ENCODE results near the gene GATA3. TPM values are rescaled to one million over a fixed set of nuclear protein-coding genes. Genes with fewer than 3 reads are reported as not detected.
A peak's percentile ranks its signal among the peaks of the same experiment; 100 is the strongest.

The GATA3 gene
- polyA plus RNA-seq, 1 donor: 0.84 TPM

- no peak for DNase-seq
- no CpG with 5 or more reads among the region's 29 CpGs for WGBS (ENCODE audit: insufficient coverage, low lambda C conversion rate)
- H3K9me3 ChIP-seq (ENCODE audit: control insufficient read depth, low read depth, low read length): peaks cover 18% of the 10 kb centered on the region
- no peak overlapping the region for H3K4me3 ChIP-seq (ENCODE audit: low read length)
- H3K27ac ChIP-seq (ENCODE audit: low read length): no peak overlapping the region
- H3K4me1 ChIP-seq (ENCODE audit: control insufficient read depth, insufficient read depth, low read length): peaks cover 41% of the 10 kb centered on the region
- H3K27me3 ChIP-seq (ENCODE audit: control insufficient read depth, insufficient read depth, low read length): peaks cover 99% of the 10 kb centered on the region
- H3K36me3 ChIP-seq (ENCODE audit: control insufficient read depth, insufficient read depth, low read length): no peaks in the 10 kb centered on the region
Measured at GRCh38 chr10:8051851-8052257, 2.6 kb upstream of the GATA3 start.

- peaks cover 41% of the 10 kb centered on the region for H3K4me1 ChIP-seq (ENCODE audit: control insufficient read depth, insufficient read depth, low read length)
- no peaks in the 10 kb centered on the region for H3K36me3 ChIP-seq (ENCODE audit: control insufficient read depth, insufficient read depth, low read length)
- H3K27ac ChIP-seq (ENCODE audit: low read length): no peak overlapping the region
- peaks cover 18% of the 10 kb centered on the region for H3K9me3 ChIP-seq (ENCODE audit: control insufficient read depth, low read depth, low read length)
- DNase-seq: no peak
- peaks cover 99% of the 10 kb centered on the region for H3K27me3 ChIP-seq (ENCODE audit: control insufficient read depth, insufficient read depth, low read length)
- 0% methylated on average over 4 of the region's 32 CpGs for WGBS (ENCODE audit: insufficient coverage, low lambda C conversion rate)
- no peak overlapping the region for H3K4me3 ChIP-seq (ENCODE audit: low read length)
Measured at GRCh38 chr10:8052341-8052955, 2.0 kb upstream of the GATA3 start.

- Histone ChIP-seq H3K27me3 (ENCODE audit: control insufficient read depth, insufficient read depth, low read length) (peaks cover 99% of the 10 kb centered on the region), H3K9me3 (ENCODE audit: control insufficient read depth, low read depth, low read length) (peaks cover 18% of the 10 kb centered on the region), H3K36me3 (ENCODE audit: control insufficient read depth, insufficient read depth, low read length) (no peaks in the 10 kb centered on the region), H3K27ac (ENCODE audit: low read length) (no peak overlapping the region), H3K4me3 (ENCODE audit: low read length) (no peak overlapping the region), H3K4me1 (ENCODE audit: control insufficient read depth, insufficient read depth, low read length) (peaks cover 41% of the 10 kb centered on the region)
- 40% methylated on average over 1 of the region's 17 CpGs for WGBS (ENCODE audit: insufficient coverage, low lambda C conversion rate)
- DNase-seq: no peak
Measured at GRCh38 chr10:8052956-8053445, 1.5 kb upstream of the GATA3 start.

- Histone ChIP-seq H3K27ac (ENCODE audit: low read length) (no peak overlapping the region), H3K27me3 (ENCODE audit: control insufficient read depth, insufficient read depth, low read length) (peaks cover 99% of the 10 kb centered on the region), H3K9me3 (ENCODE audit: control insufficient read depth, low read depth, low read length) (peaks cover 23% of the 10 kb centered on the region), H3K4me3 (ENCODE audit: low read length) (peak overlapping the region; percentile 19), H3K4me1 (ENCODE audit: control insufficient read depth, insufficient read depth, low read length) (peaks cover 41% of the 10 kb centered on the region), H3K36me3 (ENCODE audit: control insufficient read depth, insufficient read depth, low read length) (no peaks in the 10 kb centered on the region)
- peak; percentile 68 to 75 for DNase-seq
- 0% methylated on average over 1 of the region's 60 CpGs for WGBS (ENCODE audit: insufficient coverage, low lambda C conversion rate)
Measured at GRCh38 chr10:8053446-8054243, 843 bp upstream of the GATA3 start.

GRCh38 chr10:8054244-8054493 lies 319 bp upstream of the GATA3 start:
- no CpG with 5 or more reads among the region's 25 CpGs for WGBS (ENCODE audit: insufficient coverage, low lambda C conversion rate)
- peaks cover 99% of the 10 kb centered on the region for H3K27me3 ChIP-seq (ENCODE audit: control insufficient read depth, insufficient read depth, low read length)
- DNase-seq: no peak
- H3K36me3 ChIP-seq (ENCODE audit: control insufficient read depth, insufficient read depth, low read length): no peaks in the 10 kb centered on the region
- peaks cover 40% of the 10 kb centered on the region for H3K4me1 ChIP-seq (ENCODE audit: control insufficient read depth, insufficient read depth, low read length)
- H3K9me3 ChIP-seq (ENCODE audit: control insufficient read depth, low read depth, low read length): peaks cover 21% of the 10 kb centered on the region
- H3K27ac ChIP-seq (ENCODE audit: low read length): no peak overlapping the region
- H3K4me3 ChIP-seq (ENCODE audit: low read length): no peak overlapping the region

GRCh38 chr10:8055420-8056349 lies 1.2 kb downstream of the GATA3 start:
- Histone ChIP-seq H3K36me3 (ENCODE audit: control insufficient read depth, insufficient read depth, low read length) (no peaks in the 10 kb centered on the region), H3K9me3 (ENCODE audit: control insufficient read depth, low read depth, low read length) (peaks cover 18% of the 10 kb centered on the region), H3K27me3 (ENCODE audit: control insufficient read depth, insufficient read depth, low read length) (peaks cover 99% of the 10 kb centered on the region), H3K4me3 (ENCODE audit: low read length) (no peak overlapping the region), H3K4me1 (ENCODE audit: control insufficient read depth, insufficient read depth, low read length) (peaks cover 31% of the 10 kb centered on the region), H3K27ac (ENCODE audit: low read length) (no peak overlapping the region)
- 0% methylated on average over 1 of the region's 85 CpGs for WGBS (ENCODE audit: insufficient coverage, low lambda C conversion rate)
- no peak for DNase-seq

GRCh38 chr10:8056378-8056777 lies 1.9 kb downstream of the GATA3 start:
- no peaks in the 10 kb centered on the region for H3K36me3 ChIP-seq (ENCODE audit: control insufficient read depth, insufficient read depth, low read length)
- H3K27me3 ChIP-seq (ENCODE audit: control insufficient read depth, insufficient read depth, low read length): peaks cover 99% of the 10 kb centered on the region
- no peak overlapping the region for H3K27ac ChIP-seq (ENCODE audit: low read length)
- peaks cover 29% of the 10 kb centered on the region for H3K4me1 ChIP-seq (ENCODE audit: control insufficient read depth, insufficient read depth, low read length)
- WGBS (ENCODE audit: insufficient coverage, low lambda C conversion rate): 60% methylated on average over 2 of the region's 6 CpGs
- no peak overlapping the region for H3K4me3 ChIP-seq (ENCODE audit: low read length)
- DNase-seq: no peak
- H3K9me3 ChIP-seq (ENCODE audit: control insufficient read depth, low read depth, low read length): peaks cover 14% of the 10 kb centered on the region

GRCh38 chr10:8056871-8057331 lies 2.4 kb downstream of the GATA3 start:
- Histone ChIP-seq H3K9me3 (ENCODE audit: control insufficient read depth, low read depth, low read length) (peaks cover 11% of the 10 kb centered on the region), H3K4me1 (ENCODE audit: control insufficient read depth, insufficient read depth, low read length) (peaks cover 26% of the 10 kb centered on the region), H3K27me3 (ENCODE audit: control insufficient read depth, insufficient read depth, low read length) (peaks cover 99% of the 10 kb centered on the region), H3K36me3 (ENCODE audit: control insufficient read depth, insufficient read depth, low read length) (no peaks in the 10 kb centered on the region), H3K27ac (ENCODE audit: low read length) (no peak overlapping the region), H3K4me3 (ENCODE audit: low read length) (no peak overlapping the region)
- WGBS (ENCODE audit: insufficient coverage, low lambda C conversion rate): no CpG with 5 or more reads among the region's 13 CpGs
- DNase-seq: no peak

GRCh38 chr10:8057636-8058273 lies 3.3 kb downstream of the GATA3 start:
- Histone ChIP-seq H3K36me3 (ENCODE audit: control insufficient read depth, insufficient read depth, low read length) (no peaks in the 10 kb centered on the region), H3K4me3 (ENCODE audit: low read length) (no peak overlapping the region), H3K4me1 (ENCODE audit: control insufficient read depth, insufficient read depth, low read length) (peaks cover 21% of the 10 kb centered on the region), H3K9me3 (ENCODE audit: control insufficient read depth, low read depth, low read length) (peaks cover 10% of the 10 kb centered on the region), H3K27ac (ENCODE audit: low read length) (no peak overlapping the region), H3K27me3 (ENCODE audit: control insufficient read depth, insufficient read depth, low read length) (peaks cover 99% of the 10 kb centered on the region)
- 70% methylated on average over 2 of the region's 15 CpGs for WGBS (ENCODE audit: insufficient coverage, low lambda C conversion rate)
- DNase-seq: no peak
